Liver (tissue), 9 donors: ENCODE data around the gene ARPC4. TPM values are rescaled to one million over a fixed set of nuclear protein-coding genes. Genes with fewer than 3 reads are reported as not detected.

Experiments
- DNase-seq: peaks from one replicate; pipeline ENCODE4 v3.0.0-alpha.2; 2017; ENCODE audit warnings: low spot score
- H3K27ac ChIP-seq, 2 donors: one replicate each; pipeline ENCODE4 v1.7.0; 2013; ENCODE audit warnings: inconsistent platforms in 2 of 2, low read length in 2 of 2, control low read depth in 1 of 2, low read depth in 1 of 2, mild to moderate bottlenecking in 1 of 2
- H3K27me3 ChIP-seq, 4 donors: one replicate each; pipeline versions ENCODE4 v1.6.1 to v1.7.0; 2013; ENCODE audit warnings: low read length in 3 of 4, inconsistent platforms in 1 of 4, mild to moderate bottlenecking in 1 of 4, moderate library complexity in 1 of 4; ENCODE audit not compliant: control insufficient read depth in 4 of 4, insufficient read depth in 4 of 4
- H3K36me3 ChIP-seq, 4 donors: one replicate each; pipeline versions ENCODE4 v1.6.1 to v1.7.0; 2013; ENCODE audit warnings: low read length in 3 of 4, mild to moderate bottlenecking in 3 of 4, low read depth in 1 of 4, moderate library complexity in 1 of 4; ENCODE audit not compliant: control insufficient read depth in 4 of 4, insufficient read depth in 3 of 4
- H3K4me1 ChIP-seq, 4 donors: one replicate each; pipeline versions ENCODE4 v1.6.1 to v1.7.0; 2013; ENCODE audit warnings: low read length in 3 of 4, mild to moderate bottlenecking in 3 of 4, moderate library complexity in 1 of 4; ENCODE audit not compliant: control insufficient read depth in 4 of 4, insufficient read depth in 4 of 4
- H3K4me3 ChIP-seq, 3 donors: one replicate each; pipeline versions ENCODE4 v1.6.1 to v1.7.0; 2013; ENCODE audit warnings: low read length in 3 of 3, control low read depth in 1 of 3, low read depth in 1 of 3, mild to moderate bottlenecking in 1 of 3
- H3K9ac ChIP-seq, 2 donors: one replicate each; pipeline ENCODE4 v1.7.0; 2013; ENCODE audit warnings: low read length in 2 of 2, mild to moderate bottlenecking in 2 of 2, moderate library complexity in 2 of 2, control low read depth in 1 of 2, low read depth in 1 of 2
- H3K9me3 ChIP-seq, 4 donors: one replicate each; pipeline versions ENCODE4 v1.6.1 to v1.7.0; 2013; ENCODE audit warnings: low read length in 3 of 4; ENCODE audit not compliant: control insufficient read depth in 4 of 4
- FOXA1 ChIP-seq: IDR thresholded peaks from 2 replicates; pipeline ENCODE4 v1.6.1; 2016; ENCODE audit warnings: antibody characterized with exemption
- GABPA ChIP-seq, 2 donors: IDR thresholded peaks in 1 of 2; conservative IDR thresholded peaks in 1 of 2; 2 replicates each; pipeline ENCODE4 v1.6.1; 2016; ENCODE audit warnings: antibody characterized with exemption in 2 of 2, mild to moderate bottlenecking in 1 of 2, moderate library complexity in 1 of 2
- HNF4G ChIP-seq: IDR thresholded peaks from 2 replicates; pipeline ENCODE4 v1.6.1; 2016; ENCODE audit warnings: antibody characterized with exemption
- NR2F2 ChIP-seq: IDR thresholded peaks from 2 replicates; pipeline ENCODE4 v1.6.1; 2016; ENCODE audit warnings: antibody characterized with exemption
- REST ChIP-seq: IDR thresholded peaks from 2 replicates; pipeline ENCODE4 v1.6.1; 2016; ENCODE audit warnings: antibody characterized with exemption, mild to moderate bottlenecking
- SP1 ChIP-seq: IDR thresholded peaks from 2 replicates; pipeline ENCODE4 v1.6.1; 2018; ENCODE audit warnings: antibody characterized with exemption, mild to moderate bottlenecking
- TAF1 ChIP-seq: conservative IDR thresholded peaks from 2 replicates; pipeline ENCODE4 v1.6.1; 2016; ENCODE audit warnings: antibody characterized with exemption, mild to moderate bottlenecking
- ZBTB33 ChIP-seq: IDR thresholded peaks from 2 replicates; pipeline ENCODE4 v1.6.1; 2016; ENCODE audit warnings: antibody characterized with exemption
- WGBS: extraction: QIAGEN DNeasy Blood & Tissue Kit; methylation state at CpG from one replicate; pipeline ENCODE4 v1.1.7; 2013; 5-methylcytosine and 5-hydroxymethylcytosine counted together
- polyA plus RNA-seq, 2 donors: library from polyadenylated mRNA; stranded (reverse) in 1 of 2; unstranded in 1 of 2; fragments of 200-250 nt in 1 of 2; fragments of >200 nt in 1 of 2; fragmentation: Nextera tagmentation in 1 of 2; extraction: Ambion mirVana in 1 of 2; gene quantifications; one replicate each; pipeline versions ENCODE4 v1.2.1 to v1.2.3, GENCODE V29; 2013 to 2015
- total RNA-seq, 2 donors: library from RNA; depleted of rRNA; stranded (reverse); fragments of >200 nt; gene quantifications; one replicate each; pipeline ENCODE4 v1.2.3, GENCODE V29; 2014
- TF ChIP-seq, protein P1 (sequence below): fragments of 150-350 bp; IDR thresholded peaks from 2 replicates; pipeline ENCODE4 v1.5.1; 2017; ENCODE audit warnings: improper control_type of control experiment, low read depth, low read length; ENCODE audit not compliant: missing input control
- TF ChIP-seq, protein P2 (sequence below): IDR thresholded peaks from 2 replicates; pipeline ENCODE4 v1.6.1; 2016; ENCODE audit warnings: antibody characterized with exemption
- donor health status: healthy.
- donor health status: healthy.
- donor health status: healthy.
- donor health status: healthy.
- donor health status: healthy.

Gene ARPC4
- total and polyA plus RNA-seq, 4 donors, result 22.1 to 53.6 (median 52.5) TPM

DNA sequence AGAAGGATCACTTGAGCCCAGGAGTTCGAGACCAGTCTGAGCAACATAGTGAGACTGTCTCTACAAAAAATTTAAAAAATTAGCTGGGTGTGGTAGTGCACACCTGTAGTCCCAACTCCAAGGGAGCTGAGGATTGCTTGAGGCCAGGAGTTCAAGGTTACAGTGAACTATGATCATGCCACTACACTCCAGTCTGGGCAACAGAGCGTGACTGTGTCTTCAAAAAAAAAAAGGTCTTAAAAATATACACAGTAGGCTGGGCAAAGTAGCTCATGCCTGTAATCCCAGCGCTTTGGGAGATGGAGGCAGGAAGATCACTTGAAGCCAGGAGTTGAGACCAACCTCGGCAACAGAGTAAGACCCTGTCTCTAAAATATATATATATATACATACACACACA, 12.0 kb upstream of the ARPC4 start:
- Histone ChIP-seq H3K27me3 (no peaks in the 10 kb centered on the region), H3K36me3 (peaks cover 0 to 19% (median 15%) of the 10 kb centered on the region in 4 donors), H3K4me3 (no peak overlapping the region), H3K27ac (peak overlapping the region; percentile 79 to 83), H3K9me3 (no peaks in the 10 kb centered on the region), H3K4me1 (peaks cover 6 to 34% (median 18%) of the 10 kb centered on the region in 4 donors), H3K9ac (no peak overlapping the region)
- no peak for DNase-seq
- no peak for TF ChIP-seq NR2F2
- TF ChIP-seq REST, result no peak
- no peak for TF ChIP-seq GABPA (IDR thresholded peaks at IDR 0.05 in 1 of 2, conservative IDR thresholded peaks at IDR 0.05 in 1 of 2)
- no peak for TF ChIP-seq ZBTB33
- TF ChIP-seq TAF1, result no peak
- TF ChIP-seq, protein P1, sequence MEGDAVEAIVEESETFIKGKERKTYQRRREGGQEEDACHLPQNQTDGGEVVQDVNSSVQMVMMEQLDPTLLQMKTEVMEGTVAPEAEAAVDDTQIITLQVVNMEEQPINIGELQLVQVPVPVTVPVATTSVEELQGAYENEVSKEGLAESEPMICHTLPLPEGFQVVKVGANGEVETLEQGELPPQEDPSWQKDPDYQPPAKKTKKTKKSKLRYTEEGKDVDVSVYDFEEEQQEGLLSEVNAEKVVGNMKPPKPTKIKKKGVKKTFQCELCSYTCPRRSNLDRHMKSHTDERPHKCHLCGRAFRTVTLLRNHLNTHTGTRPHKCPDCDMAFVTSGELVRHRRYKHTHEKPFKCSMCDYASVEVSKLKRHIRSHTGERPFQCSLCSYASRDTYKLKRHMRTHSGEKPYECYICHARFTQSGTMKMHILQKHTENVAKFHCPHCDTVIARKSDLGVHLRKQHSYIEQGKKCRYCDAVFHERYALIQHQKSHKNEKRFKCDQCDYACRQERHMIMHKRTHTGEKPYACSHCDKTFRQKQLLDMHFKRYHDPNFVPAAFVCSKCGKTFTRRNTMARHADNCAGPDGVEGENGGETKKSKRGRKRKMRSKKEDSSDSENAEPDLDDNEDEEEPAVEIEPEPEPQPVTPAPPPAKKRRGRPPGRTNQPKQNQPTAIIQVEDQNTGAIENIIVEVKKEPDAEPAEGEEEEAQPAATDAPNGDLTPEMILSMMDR, result no peak
- TF ChIP-seq HNF4G, result no peak
- TF ChIP-seq SP1, result no peak
- TF ChIP-seq, protein P2, sequence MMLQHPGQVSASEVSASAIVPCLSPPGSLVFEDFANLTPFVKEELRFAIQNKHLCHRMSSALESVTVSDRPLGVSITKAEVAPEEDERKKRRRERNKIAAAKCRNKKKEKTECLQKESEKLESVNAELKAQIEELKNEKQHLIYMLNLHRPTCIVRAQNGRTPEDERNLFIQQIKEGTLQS, result no peak
- no peak for TF ChIP-seq FOXA1
- WGBS, result 89% methylated on average over 4 of the region's 4 CpGs

GRCh38 chr3:9781551-9781950, 11.3 kb upstream of the ARPC4 start:
- H3K4me1 ChIP-seq, result peaks cover 6 to 34% (median 18%) of the 10 kb centered on the region in 4 donors
- 90% methylated on average over 1 of the region's 1 CpG for WGBS

More at GRCh38 chr3:9781551-9781950, 11.3 kb upstream of the ARPC4 start:
- H3K27ac ChIP-seq, result peak overlapping the region; percentile 79 to 83
- no peak overlapping the region for H3K4me3 ChIP-seq
- peaks cover 2 to 24% (median 16%) of the 10 kb centered on the region in 4 donors for H3K36me3 ChIP-seq
- no peak overlapping the region for H3K9ac ChIP-seq
- no peaks in the 10 kb centered on the region for H3K9me3 ChIP-seq
- TF ChIP-seq ZBTB33 (no peak), TAF1 (no peak)
- no peak for DNase-seq
- no peaks in the 10 kb centered on the region for H3K27me3 ChIP-seq
